KMS-11 (cell line): ENCODE results near the gene UROD.

ENCODE experiments used
- H2AFZ ChIP-seq: fragments of 200-600 bp; sonication (generic); 2 replicates; pipeline ENCODE4 v1.6.1; 2016; ENCODE audit warnings: antibody characterized with exemption, mixed run types, low read depth
- H3K27ac ChIP-seq: fragments of 200-600 bp; sonication (generic); 2 replicates; pipeline ENCODE4 v1.6.1; 2016; ENCODE audit warnings: mild to moderate bottlenecking, mixed run types
- H3K27me3 ChIP-seq: fragments of 200-600 bp; sonication (generic); 2 replicates; pipeline ENCODE4 v1.6.1; 2017; ENCODE audit warnings: mild to moderate bottlenecking, low read depth, mixed run types, moderate library complexity; ENCODE audit not compliant: insufficient read depth
- H3K36me3 ChIP-seq: fragments of 200-600 bp; sonication (generic); 2 replicates; pipeline ENCODE4 v1.6.1; 2017; ENCODE audit warnings: mild to moderate bottlenecking, mixed run types; ENCODE audit not compliant: insufficient read depth
- H3K4me1 ChIP-seq: fragments of 200-600 bp; sonication (generic); 2 replicates; pipeline ENCODE4 v1.6.1; 2016; ENCODE audit warnings: mild to moderate bottlenecking, low read depth, mixed run types; ENCODE audit not compliant: poor library complexity, severe bottlenecking
- H3K4me2 ChIP-seq: fragments of 200-600 bp; sonication (generic); 2 replicates; pipeline ENCODE4 v1.7.0; 2016; ENCODE audit warnings: mild to moderate bottlenecking, mixed run types
- H3K4me3 ChIP-seq: fragments of 200-600 bp; sonication (generic); IDR thresholded peaks from 2 replicates; pipeline ENCODE4 v1.6.1; 2017; ENCODE audit warnings: low read depth, low read length, mixed read lengths; ENCODE audit not compliant: insufficient read depth
- H3K79me2 ChIP-seq: fragments of 200-600 bp; sonication (generic); 2 replicates; pipeline ENCODE4 v1.6.1; 2016; ENCODE audit warnings: low read depth, mixed run types; ENCODE audit not compliant: insufficient read depth
- H3K9ac ChIP-seq: fragments of 200-600 bp; sonication (generic); 2 replicates; pipeline ENCODE4 v1.6.1; 2016; ENCODE audit warnings: mild to moderate bottlenecking, mixed run types
- H4K20me1 ChIP-seq: fragments of 200-600 bp; sonication (generic); 2 replicates; pipeline ENCODE4 v1.6.1; 2016; ENCODE audit warnings: mild to moderate bottlenecking, mixed run types; ENCODE audit not compliant: insufficient read depth
- CTCF ChIP-seq: fragments of 200-600 bp; sonication (generic); conservative IDR thresholded peaks from 2 replicates; pipeline ENCODE4 v1.6.1; 2017; ENCODE audit warnings: low read depth, mild to moderate bottlenecking, antibody characterized with exemption, low read length, moderate library complexity, mixed read lengths

Gene UROD

GRCh38 chr1:45002650-45003645, 9.1 kb upstream of the UROD start:
- Histone ChIP-seq H4K20me1 (no peaks in the 10 kb centered on the region), H3K27me3 (no peaks in the 10 kb centered on the region), H3K27ac (no peak overlapping the region), H3K9ac (no peak overlapping the region), H3K79me2 (no peaks in the 10 kb centered on the region), H2AFZ (no peak overlapping the region), H3K36me3 (no peaks in the 10 kb centered on the region), H3K4me1 (no peaks in the 10 kb centered on the region), H3K4me3 (no peak overlapping the region), H3K4me2 (no peak overlapping the region)
- TF ChIP-seq CTCF: no peak

- Histone ChIP-seq H3K27me3 (no peaks in the 10 kb centered on the region), H3K9ac (no peak overlapping the region), H2AFZ (no peak overlapping the region), H3K4me1 (no peaks in the 10 kb centered on the region), H3K36me3 (no peaks in the 10 kb centered on the region), H3K79me2 (no peaks in the 10 kb centered on the region), H4K20me1 (no peaks in the 10 kb centered on the region), H3K4me3 (no peak overlapping the region), H3K4me2 (no peak overlapping the region), H3K27ac (no peak overlapping the region)
- TF ChIP-seq CTCF: no peak
Measured at GRCh38 chr1:45003741-45004140, 8.3 kb upstream of the UROD start.

GRCh38 chr1:45004281-45004920, 7.7 kb upstream of the UROD start:
- H2AFZ ChIP-seq: no peak overlapping the region
- no peak overlapping the region for H3K4me2 ChIP-seq
- H4K20me1 ChIP-seq: no peaks in the 10 kb centered on the region
- no peaks in the 10 kb centered on the region for H3K27me3 ChIP-seq
- no peak overlapping the region for H3K4me3 ChIP-seq
- no peak overlapping the region for H3K9ac ChIP-seq
- no peaks in the 10 kb centered on the region for H3K4me1 ChIP-seq
- no peak overlapping the region for H3K27ac ChIP-seq
- no peaks in the 10 kb centered on the region for H3K36me3 ChIP-seq
- H3K79me2 ChIP-seq: no peaks in the 10 kb centered on the region
- TF ChIP-seq CTCF: no peak

GRCh38 chr1:45005761-45006160, 6.3 kb upstream of the UROD start:
- Histone ChIP-seq H3K79me2 (no peaks in the 10 kb centered on the region), H3K9ac (no peak overlapping the region), H3K36me3 (no peaks in the 10 kb centered on the region), H3K27ac (no peak overlapping the region), H3K4me2 (no peak overlapping the region), H3K27me3 (no peaks in the 10 kb centered on the region), H4K20me1 (no peaks in the 10 kb centered on the region), H3K4me3 (no peak overlapping the region), H2AFZ (no peak overlapping the region), H3K4me1 (peaks cover 6% of the 10 kb centered on the region)
- no peak for TF ChIP-seq CTCF
